GM10248 (cell line): ENCODE data around the gene CEP76.
"Not testable (repeated sequence)": the region's sequence is repeated elsewhere in the genome, so short reads cannot be mapped to it uniquely, and the experiment has no call there.

Experiments
- CTCF ChIA-PET: fragments of 300-600 bp; sonication (Branson Sonifier 250); formaldehyde crosslinking; extraction: SDS; loops from one replicate; lab custom pipeline; 2021; ENCODE audit warnings: antibody characterized with exemption; lab: Yijun Ruan, JAX
- POLR2A ChIA-PET: fragments of 350-650 bp; sonication (Branson Sonifier 250); formaldehyde crosslinking; extraction: SDS; loops from one replicate; lab custom pipeline; 2020; ENCODE audit warnings: antibody characterized with exemption; lab: Yijun Ruan, JAX
- DNase-seq: peaks from one replicate; pipeline ENCODE4 v3.0.0; 2012; ENCODE audit errors: extremely low spot score
- TF ChIP-seq, protein P1 (sequence below): IDR thresholded peaks from 2 replicates; pipeline ENCODE4 v1.5.1; 2012; ENCODE audit warnings: mild to moderate bottlenecking, low read depth; ENCODE audit errors: extremely low read depth, missing control alignments, control extremely low read depth

CEP76 gene

DNA sequence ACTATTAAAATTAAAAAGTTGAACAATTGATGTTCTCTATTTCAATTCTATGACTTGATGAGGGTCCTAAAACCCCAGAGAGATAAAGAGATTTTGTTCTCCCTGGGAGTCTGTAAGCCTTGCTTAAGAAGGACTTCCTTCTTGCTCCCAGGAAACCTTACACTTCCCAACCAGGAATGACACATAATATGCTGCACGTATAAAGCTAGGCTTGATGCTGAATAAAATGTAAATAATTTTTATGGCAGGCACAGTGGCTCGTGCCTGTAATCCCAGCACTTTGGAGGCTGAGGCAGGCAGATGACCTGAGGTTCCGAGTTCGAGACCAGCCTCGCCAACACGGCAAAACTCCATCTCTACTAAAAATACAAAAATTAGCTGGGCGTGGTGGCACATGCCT, 72.4 kb downstream of the CEP76 start:
- POLR2A ChIA-PET, result no interaction called here
- no peak for DNase-seq
- TF ChIP-seq, protein P1, sequence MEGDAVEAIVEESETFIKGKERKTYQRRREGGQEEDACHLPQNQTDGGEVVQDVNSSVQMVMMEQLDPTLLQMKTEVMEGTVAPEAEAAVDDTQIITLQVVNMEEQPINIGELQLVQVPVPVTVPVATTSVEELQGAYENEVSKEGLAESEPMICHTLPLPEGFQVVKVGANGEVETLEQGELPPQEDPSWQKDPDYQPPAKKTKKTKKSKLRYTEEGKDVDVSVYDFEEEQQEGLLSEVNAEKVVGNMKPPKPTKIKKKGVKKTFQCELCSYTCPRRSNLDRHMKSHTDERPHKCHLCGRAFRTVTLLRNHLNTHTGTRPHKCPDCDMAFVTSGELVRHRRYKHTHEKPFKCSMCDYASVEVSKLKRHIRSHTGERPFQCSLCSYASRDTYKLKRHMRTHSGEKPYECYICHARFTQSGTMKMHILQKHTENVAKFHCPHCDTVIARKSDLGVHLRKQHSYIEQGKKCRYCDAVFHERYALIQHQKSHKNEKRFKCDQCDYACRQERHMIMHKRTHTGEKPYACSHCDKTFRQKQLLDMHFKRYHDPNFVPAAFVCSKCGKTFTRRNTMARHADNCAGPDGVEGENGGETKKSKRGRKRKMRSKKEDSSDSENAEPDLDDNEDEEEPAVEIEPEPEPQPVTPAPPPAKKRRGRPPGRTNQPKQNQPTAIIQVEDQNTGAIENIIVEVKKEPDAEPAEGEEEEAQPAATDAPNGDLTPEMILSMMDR, result no peak
- CTCF ChIA-PET, result interaction anchor here (1.1 to 1.3 kb wide), 2 partner anchors 108 to 239 kb away, joined by 3 read pairs; no protein-coding TSS in a partner anchor

DNA sequence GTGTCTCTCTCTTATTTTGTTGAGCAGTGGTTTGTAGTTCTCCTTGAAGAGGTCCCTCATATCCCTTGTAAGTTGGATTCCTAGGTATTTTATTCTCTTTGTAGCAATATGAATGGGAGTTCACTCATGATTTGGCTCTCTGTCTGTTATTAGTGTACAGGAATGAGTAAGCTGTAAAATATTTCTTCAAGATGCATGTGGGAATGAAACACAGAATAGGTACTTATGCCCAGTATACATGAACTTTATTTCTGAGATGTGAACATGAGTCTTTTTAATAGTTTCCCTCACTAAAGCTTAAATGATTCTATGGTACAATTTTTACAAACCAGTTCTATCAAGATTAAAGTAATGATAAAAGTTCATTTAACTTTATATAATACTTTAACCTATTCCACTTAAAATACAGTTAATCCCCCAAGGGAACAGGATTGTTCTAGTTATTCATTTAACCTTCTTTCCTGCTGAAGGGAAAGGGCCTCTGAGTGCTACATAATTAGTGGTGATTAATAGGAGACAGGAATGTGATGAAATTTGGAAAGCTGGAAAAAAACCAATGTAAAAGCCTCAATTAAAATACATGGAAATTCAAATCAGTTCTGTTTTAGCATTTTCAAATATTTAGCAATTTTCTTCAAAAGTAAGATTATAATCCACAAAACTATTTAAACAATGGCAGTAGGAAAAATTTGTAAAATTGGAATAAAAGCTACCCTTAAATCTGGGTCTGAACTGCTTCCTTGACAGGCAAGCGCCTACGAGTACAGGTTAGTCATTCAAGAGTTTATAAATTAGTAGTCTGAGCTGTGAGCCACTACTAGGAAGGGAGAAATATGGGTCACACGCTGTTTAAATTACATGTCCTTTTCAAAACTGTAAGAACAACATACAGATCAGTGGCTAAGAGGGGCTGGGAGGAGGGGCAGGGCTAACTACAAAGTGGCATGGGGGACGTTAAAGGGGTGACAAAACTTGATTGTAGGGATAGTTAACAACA, 73.5 kb downstream of the CEP76 start:
- TF ChIP-seq, protein P1, result no peak
- CTCF ChIA-PET, result interaction anchor here (1.1 to 1.2 kb wide), 2 partner anchors 9 to 238 kb away, joined by 3 read pairs; no protein-coding TSS in a partner anchor
- POLR2A ChIA-PET, result no interaction called here
- no peak for DNase-seq

DNA sequence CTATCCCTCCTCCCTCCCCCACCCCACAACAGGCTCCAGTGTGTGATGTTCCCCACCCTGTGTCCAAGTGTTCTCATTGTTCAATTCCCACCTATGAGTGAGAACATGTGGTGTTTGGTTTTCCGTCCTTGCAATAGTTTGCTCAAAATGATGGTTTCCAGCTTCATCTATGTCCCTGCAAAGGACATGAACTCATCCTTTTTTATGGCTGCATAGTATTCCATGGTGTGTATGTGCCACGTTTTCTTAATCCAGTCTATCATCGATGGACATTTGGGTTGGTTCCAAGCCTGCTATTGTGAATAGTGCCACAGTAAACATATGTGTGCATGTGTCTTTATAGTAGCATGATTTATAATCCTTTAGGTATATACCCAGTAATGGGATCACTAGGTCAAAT, 75.3 kb downstream of the CEP76 start:
- POLR2A ChIA-PET, CTCF ChIA-PET, DNase-seq: not testable (repeated sequence)

DNA sequence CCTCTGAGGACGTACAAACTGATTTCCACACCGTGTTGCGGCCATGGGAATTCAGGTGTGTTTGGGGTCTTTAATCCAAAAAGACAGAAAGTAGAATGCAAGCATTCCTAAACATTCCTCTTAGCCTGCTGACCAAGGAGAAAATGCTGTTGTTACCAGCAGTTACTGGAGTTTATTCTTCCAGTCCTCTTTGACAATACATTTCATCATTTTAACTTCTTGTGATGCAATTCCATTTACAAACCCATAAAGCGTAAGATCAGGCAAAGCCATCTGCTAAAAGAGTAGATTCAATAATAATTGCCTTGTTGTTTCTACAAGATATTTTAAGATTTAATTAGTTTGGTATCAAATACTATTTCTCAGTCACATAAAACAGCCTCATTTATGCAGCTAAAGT, 77.3 kb downstream of the CEP76 start:
- ChIA-PET POLR2A (no interaction called here), CTCF (no interaction called here)
- no peak for DNase-seq
- TF ChIP-seq, protein P1, result no peak
